Transverse colon (tissue), 4 donors: ENCODE results near the gene ERC2. TPM values are rescaled to one million over a fixed set of nuclear protein-coding genes. Genes with fewer than 3 reads are reported as not detected.

Experiments
- DNase-seq: peaks from one replicate; pipeline ENCODE4 v3.0.0-alpha.2; 2019
- H3K27ac ChIP-seq, 4 donors: fragments of 200-600 bp; sonication (generic); 2 replicates each; pipeline ENCODE4 v1.5.1; 2016 to 2018; ENCODE audit warnings: inconsistent platforms in 4 of 4
- H3K27me3 ChIP-seq: fragments of 200-600 bp; sonication (generic); 2 replicates; pipeline ENCODE4 v1.5.1; 2017; ENCODE audit warnings: inconsistent platforms
- H3K36me3 ChIP-seq, 4 donors: fragments of 200-600 bp; sonication (generic); 2 replicates each; pipeline ENCODE4 v1.5.1; 2017 to 2019; ENCODE audit warnings: inconsistent platforms in 4 of 4
- H3K4me1 ChIP-seq, 4 donors: fragments of 200-600 bp; sonication (generic); 2 replicates each; pipeline ENCODE4 v1.5.1; 2017 to 2020; ENCODE audit warnings: inconsistent platforms in 4 of 4
- H3K4me3 ChIP-seq, 4 donors: fragments of 200-600 bp; sonication (generic); 1 replicate in 1 of 4; 2 replicates in 3 of 4; pipeline versions ENCODE4 v1.5.1 to v1.6.1; 2017 to 2019; ENCODE audit warnings: inconsistent platforms in 4 of 4
- H3K9me3 ChIP-seq, 2 donors: fragments of 200-600 bp; sonication (generic); 2 replicates each; pipeline ENCODE4 v1.5.1; 2017 to 2019; ENCODE audit warnings: inconsistent platforms in 2 of 2
- CTCF ChIP-seq, 5 experiments: fragments of 200-600 bp in 3 of 5; fragments of 450-650 bp in 2 of 5; sonication (generic) in 3 of 5; IDR thresholded peaks; 1 replicate in 2 of 5; 2 replicates in 3 of 5; pipeline ENCODE4 v1.5.1; 2016 to 2017; ENCODE audit warnings: antibody characterized with exemption in 5 of 5, inconsistent platforms in 3 of 5, mild to moderate bottlenecking in 2 of 5, moderate library complexity in 1 of 5
- EP300 ChIP-seq: sonication (generic); formaldehyde crosslinking; IDR thresholded peaks from one replicate; pipeline ENCODE4 v1.6.1; 2017; ENCODE audit warnings: antibody characterized with exemption, low read depth
- POLR2A ChIP-seq: fragments of 450-650 bp; IDR thresholded peaks from one replicate; pipeline ENCODE4 v1.6.1; 2016; ENCODE audit warnings: antibody characterized with exemption, mild to moderate bottlenecking, moderate library complexity
- POLR2AphosphoS5 ChIP-seq, 3 donors: sonication (generic); formaldehyde crosslinking; IDR thresholded peaks; one replicate each; pipeline ENCODE4 v1.6.1; 2016; ENCODE audit warnings: antibody characterized with exemption in 3 of 3
- WGBS, 2 donors: methylation state at CpG; one replicate each; pipeline ENCODE4 v1.1.5; 2018; ENCODE audit warnings: low coverage in 1 of 2; 5-methylcytosine and 5-hydroxymethylcytosine counted together
- in situ Hi-C, 4 donors: fragments of 200-750 bp; cut with MboI; loops; one replicate each; pipeline versions ENCODE4 v1.15.0 to v1.15.1; 2017; ENCODE audit warnings: low sequenced_read_pairs in 3 of 4, low pct_ligation_motif_present in 1 of 4, low pct_unique_long_range_greater_than_20kb in 1 of 4
- intact Hi-C: fragments of 100-400 bp; cut with DNase I; formaldehyde crosslinking; loops from one replicate; pipeline ENCODE4 v1.15.1; 2023; ENCODE audit warnings: low total_unique reads
- total RNA-seq, 4 donors: library from RNA; depleted of rRNA; stranded (reverse); fragments of >200 nt; gene quantifications; one replicate each; pipeline ENCODE4 v1.1.0, GENCODE V29; 2016

The ERC2 gene
- total RNA-seq, 4 donors from 2014 or later: 0.41 to 1.3 TPM; not detected in 2

- Histone ChIP-seq H3K4me1 (no peaks in the 10 kb centered on the region), H3K36me3 (no peaks in the 10 kb centered on the region), H3K27ac (no peak overlapping the region), H3K27me3 (no peaks in the 10 kb centered on the region), H3K9me3 (no peaks in the 10 kb centered on the region), H3K4me3 (no peak overlapping the region)
- no peak for TF ChIP-seq CTCF (IDR thresholded peaks at IDR 0.05)
- TF ChIP-seq POLR2A: no peak
- TF ChIP-seq EP300: no peak
- no peak for TF ChIP-seq POLR2AphosphoS5 (IDR thresholded peaks at IDR 0.05)
- DNase-seq: no peak
- in situ Hi-C loops: no loop called here
- 63 to 71% methylated on average over 3 of the region's 3 CpGs for WGBS, 2 donors
- intact Hi-C loops: no loop called here
Measured at GRCh38 chr3:56383092-56383491, 85.2 kb downstream of the ERC2 start.

DNA sequence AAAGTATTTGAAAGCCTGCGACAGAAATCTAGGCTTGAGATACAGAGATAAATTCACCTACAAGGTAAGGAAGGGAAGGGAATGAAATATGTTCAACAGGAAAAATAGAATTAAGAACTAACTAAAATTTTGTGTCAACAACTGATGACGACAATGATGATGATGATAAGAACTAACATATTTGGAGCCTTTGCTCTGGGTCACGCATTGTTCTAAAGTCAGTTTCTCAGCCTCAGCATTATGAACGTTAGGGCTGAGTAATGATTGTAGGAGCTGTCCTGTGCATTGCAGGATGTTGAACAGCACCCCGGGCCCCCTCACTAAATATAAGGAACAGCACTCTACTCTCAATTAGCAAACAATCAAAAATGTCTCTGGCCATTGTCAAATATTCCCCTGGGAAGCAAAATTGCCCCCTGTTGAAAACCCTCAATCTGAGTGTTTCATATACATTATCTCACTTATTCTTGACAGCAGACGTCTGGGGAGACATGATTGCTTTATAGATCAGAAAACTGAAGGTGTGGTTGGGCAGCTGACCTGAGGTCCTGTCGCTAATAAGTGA, 88.5 kb downstream of the ERC2 start:
- 53 to 54% methylated on average over 6 to 7 of the region's 7 CpGs for WGBS, 2 donors
- in situ Hi-C loops (no loop called here), intact Hi-C loops (no loop called here)

GRCh38 chr3:56375654-56376053, 92.6 kb downstream of the ERC2 start:
- in situ Hi-C loops: no loop called here
- TF ChIP-seq EP300: no peak
- no peak for TF ChIP-seq POLR2A
- no peak for TF ChIP-seq POLR2AphosphoS5 (IDR thresholded peaks at IDR 0.05)
- TF ChIP-seq CTCF (IDR thresholded peaks at IDR 0.05): no peak

More for the DNA sequence above, 88.5 kb downstream of the ERC2 start:
- H3K4me3 ChIP-seq: no peak overlapping the region
- no peak for DNase-seq
- TF ChIP-seq CTCF (IDR thresholded peaks at IDR 0.05) (no peak), EP300 (no peak), POLR2A (no peak), POLR2AphosphoS5 (IDR thresholded peaks at IDR 0.05) (no peak)
- no peaks in the 10 kb centered on the region for H3K4me1 ChIP-seq
- H3K9me3 ChIP-seq: peaks cover 0 to 3% of the 10 kb centered on the region in 2 donors
- H3K27me3 ChIP-seq: no peaks in the 10 kb centered on the region
- no peaks in the 10 kb centered on the region for H3K36me3 ChIP-seq
- H3K27ac ChIP-seq: no peak overlapping the region

DNA sequence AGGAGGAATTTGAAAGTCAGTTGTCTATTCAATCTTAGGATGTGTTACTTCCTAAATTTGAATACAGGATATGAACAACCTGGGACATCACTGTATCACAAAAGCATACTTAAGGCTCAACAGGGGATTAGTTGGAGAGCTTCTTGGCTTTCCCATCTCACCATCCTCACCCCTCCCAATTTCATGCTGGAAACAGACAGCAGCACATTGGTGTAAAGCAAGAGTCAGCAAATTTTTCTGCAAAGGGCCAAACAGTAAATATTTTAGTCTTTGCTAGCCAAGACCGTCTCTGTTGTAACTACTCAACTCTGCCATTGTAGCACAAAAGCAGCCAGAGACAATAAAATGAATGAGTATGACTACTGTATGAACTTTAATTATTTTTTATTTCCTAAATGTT, 94.9 kb downstream of the ERC2 start:
- Histone ChIP-seq H3K27me3 (no peaks in the 10 kb centered on the region), H3K4me3 (no peak overlapping the region), H3K27ac (no peak overlapping the region), H3K9me3 (peaks cover 0 to 3% of the 10 kb centered on the region in 2 donors), H3K4me1 (no peaks in the 10 kb centered on the region), H3K36me3 (no peaks in the 10 kb centered on the region)
- TF ChIP-seq POLR2AphosphoS5 (IDR thresholded peaks at IDR 0.05): no peak
- no peak for TF ChIP-seq POLR2A
- WGBS, 2 donors: 44 to 78% methylated on average over 1 of the region's 1 CpG
- DNase-seq: no peak
- in situ Hi-C loops (no loop called here), intact Hi-C loops (no loop called here)

More at GRCh38 chr3:56375654-56376053, 92.6 kb downstream of the ERC2 start:
- intact Hi-C loops: no loop called here
- H3K9me3 ChIP-seq: peaks cover 0 to 3% of the 10 kb centered on the region in 2 donors
- no peaks in the 10 kb centered on the region for H3K27me3 ChIP-seq
- H3K27ac ChIP-seq: no peak overlapping the region
- H3K36me3 ChIP-seq: no peaks in the 10 kb centered on the region
- no peaks in the 10 kb centered on the region for H3K4me1 ChIP-seq
- DNase-seq: no peak
- no peak overlapping the region for H3K4me3 ChIP-seq
- WGBS, 2 donors: 63 to 86% methylated on average over 2 to 3 of the region's 3 CpGs
